Muscle layer of colon (tissue), 2 donors: ENCODE results near the gene ALKBH4.
"Not testable (repeated sequence)": the region's sequence is repeated elsewhere in the genome, so short reads cannot be mapped to it uniquely, and the experiment has no call there.

Experiments
- H3K27ac ChIP-seq: one replicate; pipeline ENCODE4 v1.7.0; 2013; ENCODE audit warnings: low read depth, mild to moderate bottlenecking, low read length, moderate library complexity
- H3K27me3 ChIP-seq, 2 donors: one replicate each; pipeline ENCODE4 v1.7.0; 2013; ENCODE audit warnings: low read length in 2 of 2, mild to moderate bottlenecking in 2 of 2; ENCODE audit not compliant: insufficient read depth in 2 of 2, control insufficient read depth in 1 of 2
- H3K36me3 ChIP-seq: one replicate; pipeline ENCODE4 v1.7.0; 2013; ENCODE audit warnings: mild to moderate bottlenecking, low read length; ENCODE audit not compliant: insufficient read depth
- H3K4me1 ChIP-seq: one replicate; pipeline ENCODE4 v1.7.0; 2013; ENCODE audit warnings: mild to moderate bottlenecking, low read length; ENCODE audit not compliant: insufficient read depth
- H3K4me3 ChIP-seq, 2 donors: one replicate each; pipeline ENCODE4 v1.7.0; 2013; ENCODE audit warnings: low read length in 2 of 2, low read depth in 1 of 2, mild to moderate bottlenecking in 1 of 2, moderate library complexity in 1 of 2
- H3K9ac ChIP-seq: one replicate; pipeline ENCODE4 v1.7.0; 2013; ENCODE audit warnings: low read length
- H3K9me3 ChIP-seq: one replicate; pipeline ENCODE4 v1.7.0; 2013; ENCODE audit warnings: mild to moderate bottlenecking, low read length
- donor health status: abdominal sarcoma.
- donor health status: Adenocarcinoma of cecum.

The ALKBH4 gene

DNA sequence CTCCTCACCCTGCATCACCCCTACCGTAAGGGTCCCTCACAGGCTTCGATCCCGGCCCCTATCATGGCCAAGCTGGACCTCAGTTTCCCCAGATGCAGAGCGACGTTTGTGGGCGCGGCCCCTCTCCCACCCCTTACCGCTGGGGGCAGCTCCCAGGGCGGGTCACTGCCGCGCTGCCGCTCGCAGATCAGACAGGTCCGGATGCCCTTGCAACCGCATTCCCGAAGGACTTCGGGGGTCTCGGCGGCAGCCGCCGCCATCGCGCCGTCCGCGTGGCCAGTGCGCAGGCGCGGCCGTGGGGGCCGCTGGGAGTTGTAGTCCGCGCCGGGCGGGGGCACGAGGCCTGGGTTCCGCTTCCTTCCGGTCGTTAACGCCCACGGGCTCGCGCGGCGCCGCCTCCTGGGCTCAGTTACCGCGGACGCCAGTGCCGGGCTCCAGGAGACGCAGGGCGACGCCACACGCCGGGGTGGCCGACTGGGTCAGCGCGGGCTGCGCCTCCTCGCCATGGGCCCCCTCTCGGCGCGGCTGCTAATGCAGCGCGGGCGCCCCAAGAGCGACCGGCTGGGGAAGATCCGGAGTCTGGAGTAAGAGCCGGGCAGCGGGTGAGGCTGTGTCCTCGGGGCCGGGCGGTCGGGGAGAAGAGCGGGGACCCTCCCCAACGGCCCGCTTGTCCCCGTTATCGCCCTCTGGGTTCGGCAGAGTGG, at the start of gene ALKBH4, which contains the start of gene LRWD1:
ALKBH4 (minus strand) TSS at position 287 of the 704 bp plus-strand sequence; CDS start at position 260, 27 bp downstream.
LRWD1 (plus strand) TSS at position 408 of the 704 bp plus-strand sequence; CDS start at position 505, 97 bp downstream.
- H3K4me1 ChIP-seq, result peaks cover 16% of the 10 kb centered on the region
- H3K4me3 ChIP-seq, result peak within 1 kb of the TSS; percentile 97 to 100
- H3K9me3 ChIP-seq, result no peaks in the 10 kb centered on the region
- no peaks in the 10 kb centered on the region for H3K27me3 ChIP-seq
- H3K36me3 ChIP-seq, result no peaks in the 10 kb centered on the region
- H3K9ac ChIP-seq, result peak within 1 kb of the TSS; percentile 93
- peak within 1 kb of the TSS; percentile 98 for H3K27ac ChIP-seq

GRCh38 chr7:102512642-102513221, 48.1 kb upstream of the ALKBH4 start:
- not testable (repeated sequence) for H3K36me3 ChIP-seq, H3K9ac ChIP-seq, H3K4me3 ChIP-seq, H3K9me3 ChIP-seq, H3K4me1 ChIP-seq, H3K27me3 ChIP-seq
- peak overlapping the region; percentile 19 for H3K27ac ChIP-seq

GRCh38 chr7:102511860-102512522, 47.3 kb upstream of the ALKBH4 start:
- not testable (repeated sequence) for H3K9me3 ChIP-seq, H3K4me1 ChIP-seq, H3K27ac ChIP-seq

GRCh38 chr7:102510575-102510974, 45.9 kb upstream of the ALKBH4 start:
- H3K27me3 ChIP-seq, H3K27ac ChIP-seq, H3K9ac ChIP-seq, H3K36me3 ChIP-seq, H3K4me1 ChIP-seq, H3K4me3 ChIP-seq, H3K9me3 ChIP-seq: not testable (repeated sequence)

More at GRCh38 chr7:102511860-102512522, 47.3 kb upstream of the ALKBH4 start:
- not testable (repeated sequence) for H3K36me3 ChIP-seq, H3K9ac ChIP-seq, H3K4me3 ChIP-seq, H3K27me3 ChIP-seq

DNA sequence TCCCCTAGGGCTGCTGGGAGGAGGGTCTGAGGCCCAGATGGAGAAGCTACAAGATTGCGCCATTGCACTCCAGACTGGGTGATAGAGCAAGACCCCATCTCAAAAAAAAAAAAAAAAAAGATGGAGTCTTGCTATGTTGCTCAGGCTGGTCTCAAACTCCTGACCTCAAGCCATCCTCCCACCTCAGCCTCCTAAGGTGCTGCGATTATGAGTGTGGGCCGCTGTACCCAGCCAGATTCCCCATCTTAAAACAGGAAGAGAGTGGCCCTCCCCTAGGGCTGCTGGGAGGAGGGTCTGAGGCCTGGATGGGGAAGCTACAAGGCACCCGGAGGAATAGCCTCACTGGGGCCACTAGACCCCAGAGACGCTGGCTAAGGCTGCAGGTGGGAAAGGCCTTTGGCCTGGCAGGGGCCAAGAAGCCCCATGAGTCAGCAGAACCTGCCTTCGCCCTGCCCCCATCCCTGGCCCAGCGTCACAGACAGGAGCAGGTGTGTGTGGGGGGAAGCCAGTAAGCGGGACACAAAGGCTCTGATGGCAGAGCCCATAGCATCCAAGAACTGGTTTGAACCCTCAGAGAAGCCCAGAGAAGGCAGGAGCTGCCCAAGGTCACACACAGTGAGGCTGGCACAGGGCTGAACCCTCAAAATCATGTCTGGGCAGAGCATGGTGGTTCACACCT, 42.9 kb upstream of the ALKBH4 start:
- H3K27me3 ChIP-seq, H3K9ac ChIP-seq, H3K27ac ChIP-seq, H3K36me3 ChIP-seq, H3K9me3 ChIP-seq, H3K4me1 ChIP-seq, H3K4me3 ChIP-seq: not testable (repeated sequence)

DNA sequence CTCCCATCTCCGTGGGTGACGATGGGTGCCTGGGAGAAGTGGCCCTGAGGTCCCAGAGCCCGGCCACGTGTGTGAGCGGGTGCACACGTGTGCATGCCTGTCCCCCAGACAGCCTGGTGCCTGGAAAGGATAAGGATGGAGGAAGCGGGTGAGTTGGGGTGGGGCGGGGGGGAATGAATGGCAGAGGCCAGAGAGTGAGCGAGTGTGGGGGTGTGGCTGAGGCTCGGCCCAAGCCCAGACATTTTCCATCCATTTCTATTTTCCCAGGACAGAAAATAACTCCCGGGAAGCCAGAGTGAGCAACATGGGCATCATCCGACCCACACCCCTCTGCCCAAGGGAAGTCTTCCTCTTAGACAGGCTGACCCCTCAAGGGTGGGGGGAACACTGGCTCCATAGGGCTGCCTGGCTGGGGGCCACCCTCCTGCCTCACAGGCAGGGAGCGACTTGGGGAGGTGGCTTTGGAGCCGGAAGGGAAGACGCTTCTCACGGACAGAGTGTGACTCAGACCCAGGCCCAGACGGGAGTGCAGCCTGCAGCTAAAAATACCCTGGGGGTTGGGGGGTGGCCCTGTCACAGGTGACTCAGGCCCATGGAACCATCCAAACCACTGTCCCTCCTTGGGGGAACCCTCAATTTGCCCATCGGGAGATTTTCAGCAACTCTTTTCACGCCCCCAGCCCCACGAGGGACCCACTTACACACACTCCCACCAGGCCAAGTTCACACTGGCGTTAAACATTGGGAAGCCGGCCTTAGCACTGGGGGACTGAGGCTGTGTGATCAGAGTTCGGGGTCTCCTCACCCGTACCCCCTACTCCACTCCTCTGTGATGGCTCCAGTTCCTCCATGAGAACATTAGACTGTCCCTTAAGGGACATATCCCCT, 40.9 kb upstream of the ALKBH4 start:
- H3K27ac ChIP-seq, H3K9me3 ChIP-seq, H3K36me3 ChIP-seq, H3K4me3 ChIP-seq, H3K27me3 ChIP-seq, H3K9ac ChIP-seq, H3K4me1 ChIP-seq: not testable (repeated sequence)

- H3K4me3 ChIP-seq, H3K9me3 ChIP-seq, H3K9ac ChIP-seq, H3K36me3 ChIP-seq, H3K27ac ChIP-seq, H3K4me1 ChIP-seq, H3K27me3 ChIP-seq: not testable (repeated sequence)
Measured at GRCh38 chr7:102503141-102503540, 38.5 kb upstream of the ALKBH4 start.

GRCh38 chr7:102498321-102498720, 33.7 kb upstream of the ALKBH4 start:
- H3K4me3 ChIP-seq, H3K27ac ChIP-seq, H3K9ac ChIP-seq, H3K27me3 ChIP-seq, H3K9me3 ChIP-seq, H3K4me1 ChIP-seq, H3K36me3 ChIP-seq: not testable (repeated sequence)

GRCh38 chr7:102497308-102497707, 32.6 kb upstream of the ALKBH4 start:
- H3K9ac ChIP-seq, H3K27ac ChIP-seq, H3K4me1 ChIP-seq, H3K36me3 ChIP-seq, H3K9me3 ChIP-seq, H3K4me3 ChIP-seq, H3K27me3 ChIP-seq: not testable (repeated sequence)

GRCh38 chr7:102496861-102497260, 32.2 kb upstream of the ALKBH4 start:
- not testable (repeated sequence) for H3K36me3 ChIP-seq, H3K27ac ChIP-seq, H3K9me3 ChIP-seq, H3K4me1 ChIP-seq, H3K4me3 ChIP-seq, H3K9ac ChIP-seq, H3K27me3 ChIP-seq
